H9 (cell line): ENCODE measurements around the gene EOLA2. TPM values are rescaled to one million over a fixed set of nuclear protein-coding genes. Genes with fewer than 3 reads are reported as not detected.

ENCODE experiments used
- DNase-seq: peaks from one replicate; pipeline ENCODE4 v3.0.0-alpha.2; 2017
- H2AFZ ChIP-seq: one replicate; pipeline ENCODE4 v1.6.1; 2013; ENCODE audit warnings: mild to moderate bottlenecking, low read length, control low read depth, moderate library complexity
- H2AK5ac ChIP-seq: 2 replicates; pipeline ENCODE4 v1.6.1; 2013; ENCODE audit warnings: low read length, control low read depth, mixed read lengths; ENCODE audit not compliant: insufficient read length
- H2BK120ac ChIP-seq: one replicate; pipeline ENCODE4 v1.6.1; 2013; ENCODE audit warnings: low read depth, mild to moderate bottlenecking, low read length, control low read depth, inconsistent platforms; ENCODE audit not compliant: poor library complexity, severe bottlenecking
- H2BK12ac ChIP-seq: 2 replicates; pipeline ENCODE4 v1.6.1; 2013; ENCODE audit warnings: low read length, control low read depth, mixed read lengths, low read depth; ENCODE audit not compliant: insufficient read length
- H2BK15ac ChIP-seq: 2 replicates; pipeline ENCODE4 v1.6.1; 2013; ENCODE audit warnings: low read depth, low read length, control low read depth
- H2BK20ac ChIP-seq: one replicate; pipeline ENCODE4 v1.6.1; 2013; ENCODE audit warnings: low read depth, mild to moderate bottlenecking, low read length, control low read depth, inconsistent platforms; ENCODE audit not compliant: poor library complexity, severe bottlenecking
- H2BK5ac ChIP-seq: 2 replicates; pipeline ENCODE4 v1.6.1; 2013; ENCODE audit warnings: low read length, control low read depth, mixed read lengths; ENCODE audit not compliant: insufficient read length
- H3K14ac ChIP-seq: 2 replicates; pipeline ENCODE4 v1.6.1; 2013; ENCODE audit warnings: low read length, control low read depth; ENCODE audit not compliant: insufficient read depth
- H3K18ac ChIP-seq: 2 replicates; pipeline ENCODE4 v1.6.1; 2013; ENCODE audit warnings: low read depth, mild to moderate bottlenecking, mixed read lengths, low read length, control low read depth; ENCODE audit not compliant: insufficient read length
- H3K23ac ChIP-seq: 2 replicates; pipeline ENCODE4 v1.6.1; 2013; ENCODE audit warnings: low read length, control low read depth, mixed read lengths, low read depth; ENCODE audit not compliant: insufficient read length
- H3K23me2 ChIP-seq: 2 replicates; pipeline ENCODE4 v1.6.1; 2013; ENCODE audit warnings: low read depth, mild to moderate bottlenecking, mixed read lengths, low read length, control low read depth; ENCODE audit not compliant: insufficient read length, poor library complexity, severe bottlenecking
- H3K27ac ChIP-seq: 2 replicates; pipeline ENCODE4 v1.5.1; 2013; ENCODE audit warnings: low read length, control low read depth, mixed read lengths, low read depth; ENCODE audit not compliant: insufficient read length
- H3K27me3 ChIP-seq: 2 replicates; pipeline ENCODE4 v1.6.1; 2013; ENCODE audit warnings: low read length, control low read depth, inconsistent platforms; ENCODE audit not compliant: insufficient read depth
- H3K4ac ChIP-seq: 2 replicates; pipeline ENCODE4 v1.6.1; 2013; ENCODE audit warnings: low read depth, mild to moderate bottlenecking, control low read depth, inconsistent platforms, low read length, moderate library complexity
- H3K4me1 ChIP-seq: 2 replicates; pipeline ENCODE4 v1.6.1; 2013; ENCODE audit warnings: low read length, control low read depth, inconsistent platforms; ENCODE audit not compliant: insufficient read depth
- H3K4me2 ChIP-seq: 2 replicates; pipeline ENCODE4 v1.6.1; 2013; ENCODE audit warnings: low read length, control low read depth, mixed read lengths; ENCODE audit not compliant: insufficient read length, insufficient read depth
- H3K56ac ChIP-seq: 2 replicates; pipeline ENCODE4 v1.6.1; 2013; ENCODE audit warnings: low read depth, mild to moderate bottlenecking, mixed read lengths, low read length, control low read depth; ENCODE audit not compliant: insufficient read length
- H3K79me1 ChIP-seq: 2 replicates; pipeline ENCODE4 v1.6.1; 2013; ENCODE audit warnings: low read depth, mild to moderate bottlenecking, moderate library complexity, low read length, control low read depth, inconsistent platforms; ENCODE audit not compliant: insufficient read depth, poor library complexity, severe bottlenecking
- H3K79me2 ChIP-seq: 2 replicates; pipeline ENCODE4 v1.6.1; 2013; ENCODE audit warnings: low read length, control low read depth, inconsistent platforms; ENCODE audit not compliant: insufficient read depth
- H3K9ac ChIP-seq: 2 replicates; pipeline ENCODE4 v1.6.1; 2013; ENCODE audit warnings: low read length, control low read depth, mixed read lengths; ENCODE audit not compliant: insufficient read length; ENCODE audit errors: extremely low read depth
- H3K9me3 ChIP-seq: one replicate; pipeline ENCODE4 v1.6.1; 2013; ENCODE audit warnings: low read depth, low read length, inconsistent platforms; ENCODE audit not compliant: control insufficient read depth
- H3T11ph ChIP-seq: one replicate; pipeline ENCODE4 v1.6.1; 2013; ENCODE audit warnings: mild to moderate bottlenecking, low read length, control low read depth, inconsistent platforms
- H4K20me1 ChIP-seq: one replicate; pipeline ENCODE4 v1.6.1; 2013; ENCODE audit not compliant: control insufficient read depth, insufficient read length, insufficient read depth
- H4K5ac ChIP-seq: 2 replicates; pipeline ENCODE4 v1.6.1; 2013; ENCODE audit warnings: low read depth, mild to moderate bottlenecking, mixed read lengths, low read length, control low read depth; ENCODE audit not compliant: insufficient read length
- H4K8ac ChIP-seq: replicated peaks from 2 replicates; pipeline ENCODE4 v1.6.1; 2013; ENCODE audit warnings: low read length, control low read depth, mixed read lengths, low read depth; ENCODE audit not compliant: insufficient read length
- H4K91ac ChIP-seq: 2 replicates; pipeline ENCODE4 v1.6.1; 2013; ENCODE audit warnings: low read depth, mild to moderate bottlenecking, moderate library complexity, mixed read lengths, low read length, control low read depth; ENCODE audit not compliant: insufficient read length
- H3K27ac Mint-ChIP-seq, 3 experiments: 2 replicates in 2 of 3; 3 replicates in 1 of 3; pipeline ENCODE4 v1.8.0; 2020 to 2021; ENCODE audit warnings: mixed read lengths in 3 of 3, mild to moderate bottlenecking in 1 of 3, moderate library complexity in 1 of 3
- H3K27me3 Mint-ChIP-seq: 2 replicates; pipeline ENCODE4 v1.8.0; 2021; ENCODE audit warnings: low read depth, mild to moderate bottlenecking, moderate library complexity, mixed read lengths
- H3K36me3 Mint-ChIP-seq, 3 experiments: 2 replicates in 2 of 3; 3 replicates in 1 of 3; pipeline ENCODE4 v1.8.0; 2020 to 2021; ENCODE audit warnings: low read depth in 3 of 3, mixed read lengths in 3 of 3; ENCODE audit not compliant: insufficient read depth in 1 of 3
- H3K4me1 Mint-ChIP-seq, 2 experiments: 2 replicates each; pipeline ENCODE4 v1.8.0; 2020; ENCODE audit warnings: mixed read lengths in 2 of 2
- H3K4me3 Mint-ChIP-seq, 2 experiments: 2 replicates in 1 of 2; 3 replicates in 1 of 2; pipeline ENCODE4 v1.8.0; 2020 to 2021; ENCODE audit warnings: mild to moderate bottlenecking in 2 of 2, mixed read lengths in 2 of 2, moderate library complexity in 1 of 2
- H3K9me3 Mint-ChIP-seq, 2 experiments: 2 replicates in 1 of 2; 3 replicates in 1 of 2; pipeline ENCODE4 v1.8.0; 2020; ENCODE audit warnings: mild to moderate bottlenecking in 2 of 2, mixed read lengths in 2 of 2, moderate library complexity in 1 of 2
- CTCF ChIP-seq: fragments of 200-600 bp; sonication (generic); conservative IDR thresholded peaks from 3 replicates; pipeline ENCODE4 v1.8.0; 2021; ENCODE audit warnings: antibody characterized with exemption, mild to moderate bottlenecking
- WGBS: extraction: QIAGEN DNeasy Blood & Tissue Kit; methylation state at CpG from one replicate; pipeline ENCODE4 v1.1.7; 2013; ENCODE audit warnings: missing lambda C conversion rate, low lambda C conversion rate, mixed read lengths; ENCODE audit not compliant: insufficient read length; ENCODE audit errors: extremely low coverage; 5-methylcytosine and 5-hydroxymethylcytosine counted together
- total RNA-seq: library from RNA; stranded (reverse); gene quantifications from 2 replicates; pipeline ENCODE4 v1.2.1, GENCODE V29; 2021

EOLA2 gene
- total RNA-seq, 1 experiment from 2014 or later, result 38.9 TPM

GRCh38 chrX:149962859-149963757 lies 24.8 kb upstream of the EOLA2 start:
- H3K4ac ChIP-seq, result no peak overlapping the region
- H3K79me2 ChIP-seq, result no peaks in the 10 kb centered on the region
- H2BK12ac ChIP-seq, result no peak overlapping the region
- no peak overlapping the region for H2AK5ac ChIP-seq
- no peak overlapping the region for H2AFZ ChIP-seq
- H3K27me3 Mint-ChIP-seq, result no peaks in the 10 kb centered on the region
- no peak overlapping the region for H3K27ac ChIP-seq
- no peak overlapping the region for H3T11ph ChIP-seq
- peaks cover 10% of the 10 kb centered on the region for H3K9me3 ChIP-seq
- H3K4me3 Mint-ChIP-seq, result no peak overlapping the region
- H3K18ac ChIP-seq, result no peak overlapping the region
- no CpG with 5 or more reads among the region's 9 CpGs for WGBS
- no peak overlapping the region for H4K5ac ChIP-seq
- H3K9ac ChIP-seq, result no peak overlapping the region
- H2BK15ac ChIP-seq, result no peak overlapping the region
- no peaks in the 10 kb centered on the region for H3K4me1 Mint-ChIP-seq
- H4K20me1 ChIP-seq, result no peaks in the 10 kb centered on the region
- H3K79me1 ChIP-seq, result no peaks in the 10 kb centered on the region
- no peak overlapping the region for H3K23ac ChIP-seq
- H3K27ac Mint-ChIP-seq, result no peak overlapping the region
- no peaks in the 10 kb centered on the region for H3K4me1 ChIP-seq
- H3K56ac ChIP-seq, result no peak overlapping the region
- peaks cover 40 to 51% of the 10 kb centered on the region in 2 experiments for H3K9me3 Mint-ChIP-seq
- no peak overlapping the region for H3K4me2 ChIP-seq
- no peak overlapping the region for H3K14ac ChIP-seq
- H4K91ac ChIP-seq, result no peak overlapping the region
- no peak overlapping the region for H4K8ac ChIP-seq
- no peak overlapping the region for H2BK120ac ChIP-seq
- TF ChIP-seq CTCF, result peak; percentile 67
- H2BK5ac ChIP-seq, result no peak overlapping the region
- H3K23me2 ChIP-seq, result no peaks in the 10 kb centered on the region
- no peaks in the 10 kb centered on the region for H3K27me3 ChIP-seq
- peak; percentile 36 for DNase-seq
- peaks cover 8 to 32% (median 27%) of the 10 kb centered on the region in 3 experiments; a peak in 6 of 7 replicates for H3K36me3 Mint-ChIP-seq
- no peak overlapping the region for H2BK20ac ChIP-seq
